Measurements from ENCODE around the gene ZNF700.
"Not testable (repeated sequence)": the region's sequence is repeated elsewhere in the genome, so short reads cannot be mapped to it uniquely, and the experiment has no call there.

The ZNF700 gene

DNA sequence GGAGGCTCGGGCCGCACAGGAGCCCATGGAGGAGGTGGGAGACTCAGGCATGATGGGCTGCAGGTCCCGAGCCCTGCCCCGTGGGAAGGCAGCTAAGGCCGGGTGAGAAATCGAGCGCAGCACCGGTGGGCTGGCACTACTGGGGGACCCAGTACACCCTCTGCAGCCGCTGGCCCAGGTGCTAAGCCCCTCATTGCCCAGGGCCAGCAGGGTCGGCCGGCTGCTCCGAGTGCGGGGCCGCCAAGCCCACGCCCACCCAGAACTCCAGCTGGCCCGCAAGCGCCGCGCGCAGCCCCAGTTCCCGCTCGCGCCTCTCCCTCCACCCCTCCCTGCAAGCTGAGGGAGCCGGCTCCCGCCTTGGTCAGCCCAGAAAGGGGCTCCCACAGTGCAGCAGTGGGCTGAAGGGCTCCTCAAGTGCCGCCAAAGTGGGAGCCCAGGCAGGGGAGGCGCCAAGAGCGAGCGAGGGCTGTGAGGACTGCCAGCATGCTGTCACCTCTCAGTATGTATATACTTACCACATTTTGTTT, 16.5 kb downstream of the ZNF700 start:
- peaks cover 15% of the 10 kb centered on the region for H3K36me3 ChIP-seq (ENCODE audit: insufficient read depth, low read length)

DNA sequence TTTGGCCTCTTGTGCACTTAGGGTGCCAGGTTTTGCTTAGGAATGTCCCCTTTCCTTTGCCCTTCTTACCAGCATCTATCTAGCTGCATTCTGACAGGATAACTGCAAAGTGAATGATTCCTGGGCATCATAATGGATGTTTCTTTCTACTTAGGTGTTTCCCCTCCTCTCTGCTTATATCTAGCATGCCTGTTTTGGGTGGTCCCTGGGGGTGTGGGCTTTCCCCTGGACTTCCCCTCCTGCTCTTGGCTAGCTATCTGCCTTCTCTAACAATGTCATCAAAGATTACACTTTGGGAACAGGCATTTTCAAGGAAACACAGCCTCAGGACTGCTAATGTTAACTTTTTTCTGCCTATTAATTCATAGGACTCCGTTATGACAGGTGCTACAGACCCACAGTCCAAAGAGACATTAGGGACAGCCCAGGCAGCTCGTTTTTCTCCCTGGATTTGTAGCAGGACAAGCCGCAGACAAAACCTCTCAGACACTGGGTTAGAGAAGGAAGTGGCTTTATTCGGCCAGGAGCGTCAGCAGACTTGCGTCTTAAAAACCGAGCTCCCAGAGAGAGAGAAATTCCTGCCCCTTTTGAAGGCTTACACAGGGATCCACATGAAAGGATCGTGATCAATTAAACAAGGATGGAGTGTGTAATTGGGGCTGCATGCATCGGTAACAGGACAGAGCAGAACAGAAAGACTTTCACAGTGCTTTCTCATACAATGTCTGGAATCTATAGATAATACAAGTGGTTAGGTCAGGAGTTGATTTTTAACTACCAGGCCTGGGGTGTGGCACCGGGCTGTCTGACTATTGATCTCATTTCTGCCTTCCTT, 17.3 kb downstream of the ZNF700 start:
- Histone ChIP-seq H3K27me3 (ENCODE audit: insufficient read depth, low read length) (no peaks in the 10 kb centered on the region), H2AFZ (ENCODE audit: low read length, unreplicated experiment) (no peak overlapping the region), H3K79me2 (ENCODE audit: control insufficient read depth, insufficient read depth, low read length, unreplicated experiment) (peaks cover 16% of the 10 kb centered on the region), H3K4me1 (ENCODE audit: control insufficient read depth, insufficient read depth, low read length, unreplicated experiment) (no peaks in the 10 kb centered on the region), H3K27ac (ENCODE audit: low read depth, low read length) (no peak overlapping the region), H3K36me3 (ENCODE audit: insufficient read depth, low read length) (peaks cover 18% of the 10 kb centered on the region), H3K4me3 (ENCODE audit: low read depth, low read length) (no peak overlapping the region)

More for the DNA sequence above, 16.5 kb downstream of the ZNF700 start:
- H3K79me2 ChIP-seq (ENCODE audit: control insufficient read depth, insufficient read depth, low read length, unreplicated experiment): peaks cover 20% of the 10 kb centered on the region
- H3K4me3 ChIP-seq (ENCODE audit: low read depth, low read length); H3K27me3 ChIP-seq (ENCODE audit: insufficient read depth, low read length); H3K4me1 ChIP-seq (ENCODE audit: control insufficient read depth, insufficient read depth, low read length, unreplicated experiment); H3K27ac ChIP-seq (ENCODE audit: low read depth, low read length); H2AFZ ChIP-seq (ENCODE audit: low read length, unreplicated experiment): not testable (repeated sequence)

DNA sequence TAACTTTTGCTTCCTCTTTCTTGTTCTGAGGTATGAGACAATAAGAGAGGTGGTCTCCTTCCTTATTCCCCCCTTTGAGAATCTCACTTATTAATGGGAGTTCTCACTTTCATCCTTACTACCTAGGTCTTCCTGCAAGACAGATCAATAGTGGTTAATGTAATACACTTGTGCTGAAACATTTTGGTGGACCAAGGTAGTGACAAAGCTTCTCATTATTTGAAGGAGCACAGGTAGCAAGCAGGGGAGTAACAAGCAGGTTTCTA, 17.9 kb downstream of the ZNF700 start:
- no peaks in the 10 kb centered on the region for H3K27me3 ChIP-seq (ENCODE audit: insufficient read depth, low read length)
- H3K4me1 ChIP-seq (ENCODE audit: control insufficient read depth, insufficient read depth, low read length, unreplicated experiment): no peaks in the 10 kb centered on the region
- peaks cover 22% of the 10 kb centered on the region for H3K36me3 ChIP-seq (ENCODE audit: insufficient read depth, low read length)
- peaks cover 13% of the 10 kb centered on the region for H3K79me2 ChIP-seq (ENCODE audit: control insufficient read depth, insufficient read depth, low read length, unreplicated experiment)
- no peak overlapping the region for H2AFZ ChIP-seq (ENCODE audit: low read length, unreplicated experiment)
- H3K27ac ChIP-seq (ENCODE audit: low read depth, low read length): no peak overlapping the region
- no peak overlapping the region for H3K4me3 ChIP-seq (ENCODE audit: low read depth, low read length)

DNA sequence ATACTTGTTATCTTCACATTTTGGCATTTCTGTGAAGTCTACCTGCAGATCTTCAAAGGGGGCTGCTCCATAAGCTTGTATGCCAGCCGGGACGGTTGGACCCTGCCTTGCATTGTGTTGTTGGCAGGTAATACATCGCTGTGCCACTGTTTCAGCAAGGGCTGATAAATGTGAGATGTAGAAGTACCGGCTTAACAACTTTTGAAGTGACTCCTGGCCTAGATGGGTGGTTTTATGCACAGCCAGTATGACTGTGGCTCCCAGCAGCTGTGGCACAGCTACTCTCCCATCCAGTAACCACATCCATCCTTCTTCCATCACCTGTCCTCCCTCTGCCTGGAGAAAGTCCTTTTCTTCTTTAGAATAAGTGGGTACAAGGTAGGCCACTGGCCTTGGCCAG, 19.7 kb downstream of the ZNF700 start:
- Histone ChIP-seq H3K27ac (ENCODE audit: low read depth, low read length) (no peak overlapping the region), H3K4me1 (ENCODE audit: control insufficient read depth, insufficient read depth, low read length, unreplicated experiment) (no peaks in the 10 kb centered on the region), H3K36me3 (ENCODE audit: insufficient read depth, low read length) (peaks cover 40% of the 10 kb centered on the region), H3K4me3 (ENCODE audit: low read depth, low read length) (no peak overlapping the region), H3K79me2 (ENCODE audit: control insufficient read depth, insufficient read depth, low read length, unreplicated experiment) (peaks cover 10% of the 10 kb centered on the region), H2AFZ (ENCODE audit: low read length, unreplicated experiment) (no peak overlapping the region), H3K27me3 (ENCODE audit: insufficient read depth, low read length) (no peaks in the 10 kb centered on the region)

DNA sequence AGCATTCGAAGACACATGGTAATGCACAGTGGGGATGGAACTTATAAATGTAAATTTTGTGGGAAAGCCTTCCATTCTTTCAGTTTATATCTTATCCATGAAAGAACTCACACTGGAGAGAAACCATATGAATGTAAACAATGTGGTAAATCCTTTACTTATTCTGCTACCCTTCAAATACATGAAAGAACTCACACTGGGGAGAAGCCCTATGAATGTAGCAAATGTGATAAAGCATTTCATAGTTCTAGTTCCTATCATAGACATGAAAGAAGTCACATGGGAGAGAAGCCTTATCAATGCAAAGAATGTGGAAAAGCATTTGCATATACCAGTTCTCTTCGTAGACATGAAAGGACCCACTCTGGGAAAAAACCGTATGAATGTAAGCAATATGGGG, 23.7 kb downstream of the ZNF700 start:
- H3K4me3 ChIP-seq (ENCODE audit: low read depth, low read length): no peak overlapping the region
- no peaks in the 10 kb centered on the region for H3K4me1 ChIP-seq (ENCODE audit: control insufficient read depth, insufficient read depth, low read length, unreplicated experiment)
- H3K27ac ChIP-seq (ENCODE audit: low read depth, low read length): no peak overlapping the region
- peaks cover 4% of the 10 kb centered on the region for H3K79me2 ChIP-seq (ENCODE audit: control insufficient read depth, insufficient read depth, low read length, unreplicated experiment)
- no peak overlapping the region for H2AFZ ChIP-seq (ENCODE audit: low read length, unreplicated experiment)
- H3K27me3 ChIP-seq (ENCODE audit: insufficient read depth, low read length): no peaks in the 10 kb centered on the region
- H3K36me3 ChIP-seq (ENCODE audit: insufficient read depth, low read length): peaks cover 54% of the 10 kb centered on the region

DNA sequence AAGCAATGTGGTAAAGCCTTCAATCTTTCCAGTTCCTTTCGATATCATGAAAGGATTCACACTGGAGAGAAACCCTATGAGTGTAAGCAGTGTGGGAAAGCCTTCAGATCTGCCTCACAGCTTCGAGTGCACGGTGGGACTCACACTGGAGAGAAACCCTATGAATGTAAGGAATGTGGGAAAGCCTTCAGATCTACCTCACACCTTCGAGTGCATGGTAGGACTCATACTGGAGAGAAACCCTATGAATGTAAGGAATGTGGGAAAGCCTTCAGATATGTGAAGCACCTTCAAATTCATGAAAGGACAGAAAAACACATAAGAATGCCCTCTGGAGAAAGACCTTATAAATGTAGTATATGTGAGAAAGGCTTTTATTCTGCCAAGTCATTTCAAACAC, 24.3 kb downstream of the ZNF700 start:
- Histone ChIP-seq H3K27me3 (ENCODE audit: insufficient read depth, low read length) (no peaks in the 10 kb centered on the region), H3K36me3 (ENCODE audit: insufficient read depth, low read length) (peaks cover 49% of the 10 kb centered on the region), H3K4me3 (ENCODE audit: low read depth, low read length) (no peak overlapping the region), H3K79me2 (ENCODE audit: control insufficient read depth, insufficient read depth, low read length, unreplicated experiment) (no peaks in the 10 kb centered on the region), H3K27ac (ENCODE audit: low read depth, low read length) (no peak overlapping the region), H3K4me1 (ENCODE audit: control insufficient read depth, insufficient read depth, low read length, unreplicated experiment) (no peaks in the 10 kb centered on the region), H2AFZ (ENCODE audit: low read length, unreplicated experiment) (no peak overlapping the region)

DNA sequence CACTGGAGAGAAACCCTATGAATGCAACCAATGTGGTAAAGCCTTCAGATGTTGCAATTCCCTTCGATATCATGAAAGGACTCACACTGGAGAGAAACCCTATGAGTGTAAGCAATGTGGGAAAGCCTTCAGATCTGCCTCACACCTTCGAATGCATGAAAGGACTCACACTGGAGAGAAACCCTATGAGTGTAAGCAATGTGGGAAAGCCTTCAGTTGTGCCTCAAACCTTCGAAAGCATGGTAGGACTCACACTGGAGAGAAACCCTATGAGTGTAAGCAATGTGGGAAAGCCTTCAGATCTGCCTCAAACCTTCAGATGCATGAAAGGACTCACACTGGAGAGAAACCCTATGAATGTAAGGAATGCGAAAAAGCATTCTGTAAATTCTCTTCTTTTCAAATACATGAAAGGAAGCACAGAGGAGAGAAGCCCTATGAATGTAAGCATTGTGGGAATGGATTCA, 24.7 kb downstream of the ZNF700 start:
- not testable (repeated sequence) for H3K4me3 ChIP-seq (ENCODE audit: low read depth, low read length); H3K27me3 ChIP-seq (ENCODE audit: insufficient read depth, low read length); H3K4me1 ChIP-seq (ENCODE audit: control insufficient read depth, insufficient read depth, low read length, unreplicated experiment); H2AFZ ChIP-seq (ENCODE audit: low read length, unreplicated experiment); H3K79me2 ChIP-seq (ENCODE audit: control insufficient read depth, insufficient read depth, low read length, unreplicated experiment); H3K27ac ChIP-seq (ENCODE audit: low read depth, low read length)
- H3K36me3 ChIP-seq (ENCODE audit: insufficient read depth, low read length): peaks cover 49% of the 10 kb centered on the region

DNA sequence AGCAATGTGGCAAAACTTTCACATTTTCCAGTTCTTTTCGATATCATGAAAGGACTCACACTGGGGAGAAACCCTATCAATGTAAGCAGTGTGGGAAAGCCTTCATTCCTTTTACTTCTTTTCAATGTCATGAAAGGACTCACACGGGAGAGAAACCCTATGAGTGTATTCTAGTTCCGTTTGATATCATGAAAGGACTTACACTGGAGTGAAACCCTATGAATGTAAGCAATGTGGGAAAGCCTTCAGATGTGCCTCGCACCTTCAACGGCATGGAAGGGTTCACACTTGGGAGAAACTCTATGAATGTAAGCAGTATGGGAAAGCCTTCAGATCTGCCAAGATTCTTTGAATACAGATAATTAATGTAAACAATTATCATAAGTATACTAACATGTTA, 25.4 kb downstream of the ZNF700 start:
- Histone ChIP-seq H3K79me2 (ENCODE audit: control insufficient read depth, insufficient read depth, low read length, unreplicated experiment) (no peaks in the 10 kb centered on the region), H3K36me3 (ENCODE audit: insufficient read depth, low read length) (peaks cover 49% of the 10 kb centered on the region), H3K4me3 (ENCODE audit: low read depth, low read length) (no peak overlapping the region), H3K27me3 (ENCODE audit: insufficient read depth, low read length) (no peaks in the 10 kb centered on the region), H3K27ac (ENCODE audit: low read depth, low read length) (no peak overlapping the region), H3K4me1 (ENCODE audit: control insufficient read depth, insufficient read depth, low read length, unreplicated experiment) (no peaks in the 10 kb centered on the region), H2AFZ (ENCODE audit: low read length, unreplicated experiment) (no peak overlapping the region)

DNA sequence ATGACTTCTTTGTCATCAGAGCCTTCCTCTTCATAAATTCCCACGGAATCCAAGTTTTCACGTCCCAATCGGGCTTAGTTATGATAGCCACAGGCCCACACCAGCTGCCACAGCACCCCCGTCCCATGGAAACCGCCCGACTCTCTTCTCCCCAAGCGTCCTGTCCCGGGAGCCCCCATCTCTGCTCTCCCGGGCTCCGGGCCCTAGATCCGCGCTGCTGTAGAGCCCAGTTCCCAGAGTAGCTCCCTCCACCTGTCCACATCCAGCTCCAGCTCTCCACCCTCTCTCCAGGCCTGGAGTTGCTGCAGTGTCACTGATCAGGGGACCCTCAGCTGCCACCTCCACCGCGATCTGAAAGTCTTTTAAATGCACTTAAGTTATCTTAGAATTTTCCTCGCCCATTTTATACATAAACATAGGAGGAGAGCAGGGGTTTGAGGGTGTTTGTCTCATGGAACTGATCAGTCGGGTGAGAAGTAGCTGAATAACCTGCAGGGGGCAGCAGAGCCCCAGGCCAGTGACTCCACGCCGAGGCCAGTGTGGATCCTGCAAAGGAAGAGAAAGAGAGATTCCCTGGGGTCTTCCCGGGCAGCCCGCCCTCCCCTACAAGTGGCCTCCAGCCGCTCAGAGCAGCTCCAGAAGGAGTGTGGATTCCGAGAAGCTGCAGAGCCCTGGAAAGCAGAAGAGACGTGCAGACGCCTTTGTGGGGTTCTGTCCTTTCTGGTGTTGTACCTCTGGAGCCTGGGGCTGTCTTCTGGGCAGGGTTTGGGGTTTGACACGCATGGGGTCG, 38.9 kb downstream of the ZNF700 start:
- Histone ChIP-seq H3K27me3 (ENCODE audit: insufficient read depth, low read length) (no peaks in the 10 kb centered on the region), H3K79me2 (ENCODE audit: control insufficient read depth, insufficient read depth, low read length, unreplicated experiment) (no peaks in the 10 kb centered on the region), H2AFZ (ENCODE audit: low read length, unreplicated experiment) (no peak overlapping the region), H3K4me1 (ENCODE audit: control insufficient read depth, insufficient read depth, low read length, unreplicated experiment) (peaks cover 5% of the 10 kb centered on the region), H3K27ac (ENCODE audit: low read depth, low read length) (no peak overlapping the region), H3K4me3 (ENCODE audit: low read depth, low read length) (peak overlapping the region; percentile 99; the same call in 1 of the 2 replicates), H3K36me3 (ENCODE audit: insufficient read depth, low read length) (no peaks in the 10 kb centered on the region)

DNA sequence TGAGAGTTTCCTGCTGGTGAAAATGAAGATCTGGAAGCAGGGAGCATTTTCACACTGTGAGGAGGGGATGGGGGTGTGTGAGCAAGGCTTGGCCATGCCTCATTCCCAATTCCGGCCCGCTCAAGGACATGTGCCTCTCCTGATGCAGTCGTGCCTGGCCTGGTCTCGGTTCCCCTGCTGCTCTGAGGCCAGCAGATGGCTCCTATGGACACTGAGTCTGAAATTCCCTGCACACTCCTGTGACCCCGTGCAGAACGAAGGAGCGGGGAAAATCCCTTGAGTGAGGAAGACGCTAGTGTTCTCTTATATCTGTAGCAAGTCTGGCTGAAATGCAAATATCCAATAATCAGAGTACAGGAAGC, 39.6 kb downstream of the ZNF700 start:
- Histone ChIP-seq H3K36me3 (ENCODE audit: insufficient read depth, low read length) (no peaks in the 10 kb centered on the region), H3K4me3 (ENCODE audit: low read depth, low read length) (peak overlapping the region; percentile 99), H3K4me1 (ENCODE audit: control insufficient read depth, insufficient read depth, low read length, unreplicated experiment) (peaks cover 5% of the 10 kb centered on the region), H3K79me2 (ENCODE audit: control insufficient read depth, insufficient read depth, low read length, unreplicated experiment) (no peaks in the 10 kb centered on the region), H3K27ac (ENCODE audit: low read depth, low read length) (peak overlapping the region; percentile 86; the same call in 1 of the 2 replicates), H2AFZ (ENCODE audit: low read length, unreplicated experiment) (peak overlapping the region; percentile 97), H3K27me3 (ENCODE audit: insufficient read depth, low read length) (no peaks in the 10 kb centered on the region)
